GM10248 (cell line): ENCODE results near the gene TAAR1.

Experiments used
- CTCF ChIA-PET: fragments of 300-600 bp; sonication (Branson Sonifier 250); formaldehyde crosslinking; extraction: SDS; loops from one replicate; lab custom pipeline; 2021; ENCODE audit warnings: antibody characterized with exemption; lab: Yijun Ruan, JAX
- POLR2A ChIA-PET: fragments of 350-650 bp; sonication (Branson Sonifier 250); formaldehyde crosslinking; extraction: SDS; loops from one replicate; lab custom pipeline; 2020; ENCODE audit warnings: antibody characterized with exemption; lab: Yijun Ruan, JAX
- DNase-seq: peaks from one replicate; pipeline ENCODE4 v3.0.0; 2012; ENCODE audit errors: extremely low spot score
- TF ChIP-seq, protein P1 (sequence below): IDR thresholded peaks from 2 replicates; pipeline ENCODE4 v1.5.1; 2012; ENCODE audit warnings: mild to moderate bottlenecking, low read depth; ENCODE audit errors: extremely low read depth, missing control alignments, control extremely low read depth

Gene TAAR1

GRCh38 chr6:132596201-132596600 lies 62.8 kb downstream of the TAAR1 start:
- TF ChIP-seq, protein P1, sequence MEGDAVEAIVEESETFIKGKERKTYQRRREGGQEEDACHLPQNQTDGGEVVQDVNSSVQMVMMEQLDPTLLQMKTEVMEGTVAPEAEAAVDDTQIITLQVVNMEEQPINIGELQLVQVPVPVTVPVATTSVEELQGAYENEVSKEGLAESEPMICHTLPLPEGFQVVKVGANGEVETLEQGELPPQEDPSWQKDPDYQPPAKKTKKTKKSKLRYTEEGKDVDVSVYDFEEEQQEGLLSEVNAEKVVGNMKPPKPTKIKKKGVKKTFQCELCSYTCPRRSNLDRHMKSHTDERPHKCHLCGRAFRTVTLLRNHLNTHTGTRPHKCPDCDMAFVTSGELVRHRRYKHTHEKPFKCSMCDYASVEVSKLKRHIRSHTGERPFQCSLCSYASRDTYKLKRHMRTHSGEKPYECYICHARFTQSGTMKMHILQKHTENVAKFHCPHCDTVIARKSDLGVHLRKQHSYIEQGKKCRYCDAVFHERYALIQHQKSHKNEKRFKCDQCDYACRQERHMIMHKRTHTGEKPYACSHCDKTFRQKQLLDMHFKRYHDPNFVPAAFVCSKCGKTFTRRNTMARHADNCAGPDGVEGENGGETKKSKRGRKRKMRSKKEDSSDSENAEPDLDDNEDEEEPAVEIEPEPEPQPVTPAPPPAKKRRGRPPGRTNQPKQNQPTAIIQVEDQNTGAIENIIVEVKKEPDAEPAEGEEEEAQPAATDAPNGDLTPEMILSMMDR: no peak
- CTCF ChIA-PET: interaction anchor here (0.7 to 1.8 kb wide), 5 partner anchors 8 to 105 kb away, joined by 3 to 4 read pairs (median 3); no protein-coding TSS in a partner anchor
- no peak for DNase-seq
- POLR2A ChIA-PET: no interaction called here
